ENCODE data around the gene VTI1A. TPM values are rescaled to one million over a fixed set of nuclear protein-coding genes. Genes with fewer than 3 reads are reported as not detected.

VTI1A gene
- polyA plus RNA-seq, 6 donors from 2014 or later: 24.9 to 42.9 (median 40.3) TPM

- ATAC-seq (ENCODE audit: low read depth in 2 of 2) (no peak), DNase-seq (no peak)
- no peaks in the 10 kb centered on the region for H3K9me3 Mint-ChIP-seq
- H3K4me1 Mint-ChIP-seq: peaks cover 0 to under 1% (median 0%) of the 10 kb centered on the region in 3 donors
- H3K4me3 Mint-ChIP-seq: no peak overlapping the region
- H3K27ac Mint-ChIP-seq: peak overlapping the region in 4 of 6 donors; percentile 36 to 84 (median 83)
- no peaks in the 10 kb centered on the region for H3K27me3 Mint-ChIP-seq
- H3K36me3 Mint-ChIP-seq: peaks cover 41 to 43% of the 10 kb centered on the region in 2 donors
Observed at GRCh38 chr10:112815269-112816032, 368.4 kb downstream of the VTI1A start.

- Mint-ChIP-seq H3K4me3 (no peak overlapping the region), H3K36me3 (peaks cover 43 to 45% of the 10 kb centered on the region in 2 donors)
Observed at GRCh38 chr10:112816033-112816430, 369.0 kb downstream of the VTI1A start.

DNA sequence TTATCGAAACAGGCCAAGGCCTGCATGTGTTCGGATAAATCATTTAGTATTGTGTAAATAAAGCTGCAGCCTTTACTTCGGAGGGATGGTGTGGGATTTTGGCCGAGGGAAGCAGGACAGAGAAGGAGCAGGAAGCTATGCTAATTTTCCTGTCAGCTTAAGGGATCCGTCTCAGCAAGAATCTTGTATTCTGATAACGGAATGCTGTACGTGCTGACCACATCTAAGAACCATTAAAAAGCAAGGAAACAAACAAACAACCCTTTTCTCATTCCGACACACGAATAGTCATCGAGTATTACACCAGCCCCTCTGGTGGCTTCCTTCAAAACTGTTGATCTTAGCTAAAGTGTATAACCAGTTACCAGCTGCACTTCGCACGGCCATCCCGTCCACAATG lies 369.9 kb downstream of the VTI1A start:
- Mint-ChIP-seq H3K27me3 (no peaks in the 10 kb centered on the region), H3K36me3 (peaks cover 43 to 45% of the 10 kb centered on the region in 2 donors), H3K4me3 (no peak overlapping the region), H3K27ac (peak overlapping the region in 1 of 6 donors; percentile 23), H3K9me3 (no peaks in the 10 kb centered on the region), H3K4me1 (peaks cover 0 to 3% (median 0%) of the 10 kb centered on the region in 3 donors)
- DNase-seq: no peak
- no peak for ATAC-seq (ENCODE audit: low read depth in 2 of 2)

More at GRCh38 chr10:112816033-112816430, 369.0 kb downstream of the VTI1A start:
- no peaks in the 10 kb centered on the region for H3K9me3 Mint-ChIP-seq
- no peak overlapping the region for H3K27ac Mint-ChIP-seq
- H3K4me1 Mint-ChIP-seq: peaks cover 0 to 3% (median 0%) of the 10 kb centered on the region in 3 donors
- no peak for ATAC-seq (ENCODE audit: low read depth in 2 of 2)
- no peak for DNase-seq
- no peaks in the 10 kb centered on the region for H3K27me3 Mint-ChIP-seq

- Mint-ChIP-seq H3K9me3 (no peaks in the 10 kb centered on the region), H3K4me3 (no peak overlapping the region), H3K4me1 (peaks cover 0 to 3% (median 0%) of the 10 kb centered on the region in 3 donors), H3K27ac (no peak overlapping the region), H3K36me3 (peaks cover 43 to 53% of the 10 kb centered on the region in 2 donors), H3K27me3 (no peaks in the 10 kb centered on the region)
- DNase-seq (no peak), ATAC-seq (ENCODE audit: low read depth in 2 of 2) (no peak)
Observed at GRCh38 chr10:112817981-112818777, 371.2 kb downstream of the VTI1A start.

DNA sequence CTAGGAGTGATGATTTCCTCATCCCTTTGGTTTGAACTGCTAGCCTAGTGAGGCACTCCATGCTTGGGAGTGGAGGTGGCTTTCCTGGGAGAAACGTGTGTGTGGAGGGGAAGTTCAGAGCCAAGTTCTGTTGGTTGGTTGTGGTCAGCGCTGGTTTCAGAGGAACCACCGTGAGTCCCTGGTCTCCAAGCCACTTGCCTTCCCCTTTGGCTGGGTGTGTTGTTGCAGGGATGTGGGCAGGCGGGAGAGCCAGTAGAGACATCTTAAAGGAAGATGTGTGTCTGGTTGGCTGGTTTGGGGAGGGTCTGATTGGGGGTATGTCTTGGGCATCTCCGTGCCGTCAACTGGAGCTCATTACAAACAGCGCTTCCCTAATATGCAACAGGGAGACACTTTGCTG lies 372.2 kb downstream of the VTI1A start:
- Mint-ChIP-seq H3K27ac (no peak overlapping the region), H3K4me3 (no peak overlapping the region), H3K36me3 (peaks cover 35 to 57% of the 10 kb centered on the region in 2 donors), H3K27me3 (no peaks in the 10 kb centered on the region), H3K4me1 (peaks cover 0 to 3% (median 0%) of the 10 kb centered on the region in 3 donors), H3K9me3 (no peaks in the 10 kb centered on the region)
- DNase-seq (no peak), ATAC-seq (ENCODE audit: low read depth in 2 of 2) (no peak)

DNA sequence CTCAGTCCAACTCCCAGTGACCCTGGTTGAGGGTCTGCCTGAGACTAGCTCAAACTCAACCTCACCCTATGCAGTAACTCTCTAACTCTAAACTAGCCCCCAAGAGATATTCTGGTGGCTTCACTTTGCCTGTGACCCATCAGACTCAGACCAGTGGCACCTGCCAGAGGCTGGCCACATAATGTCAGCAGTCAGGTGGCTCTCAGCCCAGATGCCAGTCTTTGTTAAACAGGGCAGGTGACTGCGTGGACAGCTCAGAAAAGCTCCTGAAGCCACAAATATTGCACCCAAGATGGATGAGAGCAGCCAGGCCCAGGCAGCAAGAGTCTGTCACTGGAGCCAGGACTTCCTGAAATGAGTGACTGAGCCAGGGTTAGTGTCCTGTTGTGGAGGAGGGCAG lies 373.3 kb downstream of the VTI1A start:
- ATAC-seq (ENCODE audit: low read depth in 2 of 2) (no peak), DNase-seq (no peak)
- H3K4me3 Mint-ChIP-seq: no peak overlapping the region
- H3K27me3 Mint-ChIP-seq: no peaks in the 10 kb centered on the region
- H3K9me3 Mint-ChIP-seq: no peaks in the 10 kb centered on the region
- peaks cover 32 to 47% of the 10 kb centered on the region in 2 donors for H3K36me3 Mint-ChIP-seq
- H3K27ac Mint-ChIP-seq: peak overlapping the region in 3 of 6 donors; percentile 12 to 49 (median 44)
- peaks cover 0 to 3% (median 0%) of the 10 kb centered on the region in 3 donors for H3K4me1 Mint-ChIP-seq

- Mint-ChIP-seq H3K27me3 (no peaks in the 10 kb centered on the region), H3K4me3 (no peak overlapping the region), H3K36me3 (peaks cover 25 to 40% of the 10 kb centered on the region in 2 donors), H3K27ac (no peak overlapping the region), H3K4me1 (peaks cover 0 to 3% (median 0%) of the 10 kb centered on the region in 3 donors), H3K9me3 (no peaks in the 10 kb centered on the region)
- DNase-seq: no peak
- no peak for ATAC-seq (ENCODE audit: low read depth in 2 of 2)
Observed at GRCh38 chr10:112821038-112821437, 374.0 kb downstream of the VTI1A start.

DNA sequence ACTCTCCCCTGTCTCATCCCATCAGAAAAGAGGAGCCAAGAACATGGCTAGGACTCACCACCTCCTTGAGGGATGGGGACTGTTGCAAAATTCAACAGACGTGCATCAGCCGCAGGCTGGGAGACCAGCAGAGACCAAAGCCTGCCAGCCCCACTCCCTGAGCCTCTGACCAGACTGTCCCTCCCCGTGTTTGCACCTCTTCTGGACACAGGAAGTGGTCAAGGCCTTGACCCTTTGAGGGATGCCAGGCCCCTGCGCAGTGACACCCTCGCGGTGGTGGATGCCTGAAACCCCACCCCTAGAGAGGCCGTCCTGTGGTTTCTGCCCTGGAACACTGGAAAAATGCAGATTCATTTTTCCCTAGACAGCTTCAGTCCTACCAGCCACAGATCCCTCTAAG lies 374.6 kb downstream of the VTI1A start:
- Mint-ChIP-seq H3K36me3 (peaks cover 22 to 35% of the 10 kb centered on the region in 2 donors), H3K4me3 (no peak overlapping the region), H3K27me3 (no peaks in the 10 kb centered on the region), H3K27ac (no peak overlapping the region), H3K4me1 (peaks cover 0 to 3% (median 0%) of the 10 kb centered on the region in 3 donors), H3K9me3 (no peaks in the 10 kb centered on the region)
- ATAC-seq (ENCODE audit: low read depth in 2 of 2) (no peak), DNase-seq (no peak)

- Mint-ChIP-seq H3K36me3 (peaks cover 18 to 22% of the 10 kb centered on the region in 2 donors), H3K27me3 (no peaks in the 10 kb centered on the region), H3K27ac (no peak overlapping the region), H3K9me3 (no peaks in the 10 kb centered on the region), H3K4me1 (peaks cover 0 to 3% (median 0%) of the 10 kb centered on the region in 3 donors), H3K4me3 (no peak overlapping the region)
- no peak for ATAC-seq (ENCODE audit: low read depth in 2 of 2)
- no peak for DNase-seq
Observed at GRCh38 chr10:112823007-112823406, 376.0 kb downstream of the VTI1A start.

GRCh38 chr10:112823604-112824003 lies 376.6 kb downstream of the VTI1A start:
- Mint-ChIP-seq H3K9me3 (no peaks in the 10 kb centered on the region), H3K4me3 (no peak overlapping the region), H3K36me3 (peaks cover 16 to 21% of the 10 kb centered on the region in 2 donors), H3K27ac (no peak overlapping the region), H3K4me1 (peaks cover 0 to 3% (median 0%) of the 10 kb centered on the region in 3 donors), H3K27me3 (no peaks in the 10 kb centered on the region)
- DNase-seq (no peak), ATAC-seq (ENCODE audit: low read depth in 2 of 2) (no peak)

DNA sequence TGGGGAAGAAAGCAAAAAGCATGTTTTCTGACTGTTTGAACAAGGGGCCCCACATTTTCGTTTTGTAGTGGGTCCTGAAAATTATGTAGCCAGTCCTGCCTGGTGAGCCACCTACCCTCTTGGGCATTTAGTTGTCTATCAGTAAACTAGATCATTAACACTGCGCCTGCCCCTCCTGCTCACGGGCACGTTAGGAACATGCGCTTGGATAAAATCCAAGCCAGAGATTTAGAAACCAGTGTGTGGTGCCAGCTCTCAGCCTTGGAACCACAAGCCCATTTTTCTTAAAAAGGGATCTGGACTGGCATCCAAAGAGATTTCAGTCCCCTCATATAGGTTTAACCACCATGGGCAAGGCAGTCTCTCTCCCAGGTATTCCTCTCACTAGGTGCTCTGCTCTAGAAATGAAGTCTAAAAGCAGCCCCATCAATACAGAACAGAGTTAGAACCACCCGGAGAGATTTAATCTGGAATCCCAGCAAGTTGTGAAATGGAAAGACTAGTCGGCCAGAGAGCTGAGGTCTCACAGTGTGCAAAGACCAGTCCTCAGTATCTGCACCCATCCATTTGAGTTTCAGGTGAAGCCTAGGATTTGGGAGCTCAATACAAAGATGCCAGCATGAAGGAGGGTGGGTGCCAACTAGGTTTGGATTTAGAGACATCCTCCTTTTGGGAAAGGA lies 379.1 kb downstream of the VTI1A start:
- Mint-ChIP-seq H3K4me1 (no peaks in the 10 kb centered on the region), H3K27ac (no peak overlapping the region), H3K27me3 (no peaks in the 10 kb centered on the region), H3K4me3 (no peak overlapping the region), H3K36me3 (peaks cover 5 to 12% of the 10 kb centered on the region in 2 donors), H3K9me3 (no peaks in the 10 kb centered on the region)
- DNase-seq: no peak
- ATAC-seq (ENCODE audit: low read depth in 2 of 2): no peak

GRCh38 chr10:112827086-112827485 lies 380.1 kb downstream of the VTI1A start:
- Mint-ChIP-seq H3K9me3 (no peaks in the 10 kb centered on the region), H3K4me3 (no peak overlapping the region), H3K27me3 (no peaks in the 10 kb centered on the region), H3K36me3 (peaks cover 10 to 12% of the 10 kb centered on the region in 2 donors), H3K27ac (peak overlapping the region in 1 of 6 donors; percentile 35), H3K4me1 (no peaks in the 10 kb centered on the region)
- ATAC-seq (ENCODE audit: low read depth in 2 of 2): no peak
- DNase-seq: no peak

GRCh38 chr10:112827951-112828350 lies 380.9 kb downstream of the VTI1A start:
- H3K27ac Mint-ChIP-seq: no peak overlapping the region
- no peaks in the 10 kb centered on the region for H3K27me3 Mint-ChIP-seq
- peaks cover 0 to under 1% (median 0%) of the 10 kb centered on the region in 3 donors for H3K4me1 Mint-ChIP-seq
- no peak overlapping the region for H3K4me3 Mint-ChIP-seq
- ATAC-seq (ENCODE audit: low read depth in 2 of 2) (no peak), DNase-seq (no peak)
- no peaks in the 10 kb centered on the region for H3K9me3 Mint-ChIP-seq
- peaks cover 7 to 10% of the 10 kb centered on the region in 2 donors for H3K36me3 Mint-ChIP-seq
